Right atrium auricular region (tissue), 2 donors: Measurements from ENCODE around the gene SFXN4. TPM values are rescaled to one million over a fixed set of nuclear protein-coding genes. Genes with fewer than 3 reads are reported as not detected.

Source experiments
- DNase-seq: peaks from one replicate; pipeline ENCODE4 v3.0.0-alpha.2; 2019; ENCODE audit warnings: low spot score
- H3K27ac ChIP-seq, 2 donors: fragments of 200-600 bp; sonication (generic); 1 replicate in 1 of 2; 2 replicates in 1 of 2; pipeline ENCODE4 v1.5.1; 2016 to 2019
- H3K27me3 ChIP-seq, 2 donors: fragments of 200-600 bp; sonication (generic); one replicate each; pipeline versions ENCODE4 v1.5.1 to v1.6.0; 2017 to 2019
- H3K36me3 ChIP-seq: fragments of 200-600 bp; sonication (generic); one replicate; pipeline ENCODE4 v1.5.1; 2016
- H3K4me1 ChIP-seq, 2 donors: fragments of 200-600 bp; sonication (generic); one replicate each; pipeline versions ENCODE4 v1.5.1 to v1.6.0; 2017 to 2019
- H3K4me3 ChIP-seq, 2 donors: fragments of 200-600 bp; sonication (generic); 1 replicate in 1 of 2; 2 replicates in 1 of 2; pipeline ENCODE4 v1.5.1; 2017 to 2019; ENCODE audit warnings: mild to moderate bottlenecking in 1 of 2, moderate library complexity in 1 of 2
- H3K9me3 ChIP-seq, 2 donors: fragments of 200-600 bp; sonication (generic); one replicate each; pipeline ENCODE4 v1.5.1; 2019
- total RNA-seq, 2 donors: library from RNA; depleted of rRNA; stranded (reverse); fragments of >200 nt; gene quantifications; one replicate each; pipeline ENCODE4 v1.1.0, GENCODE V29; 2016
- TF ChIP-seq, protein P1 (sequence below), 2 donors: fragments of 200-600 bp; sonication (generic); IDR thresholded peaks; one replicate each; pipeline ENCODE4 v1.5.1; 2019; ENCODE audit warnings: antibody characterized with exemption in 2 of 2

Gene SFXN4
- total RNA-seq, 2 donors from 2014 or later, result 31.3 to 49.6 TPM

DNA sequence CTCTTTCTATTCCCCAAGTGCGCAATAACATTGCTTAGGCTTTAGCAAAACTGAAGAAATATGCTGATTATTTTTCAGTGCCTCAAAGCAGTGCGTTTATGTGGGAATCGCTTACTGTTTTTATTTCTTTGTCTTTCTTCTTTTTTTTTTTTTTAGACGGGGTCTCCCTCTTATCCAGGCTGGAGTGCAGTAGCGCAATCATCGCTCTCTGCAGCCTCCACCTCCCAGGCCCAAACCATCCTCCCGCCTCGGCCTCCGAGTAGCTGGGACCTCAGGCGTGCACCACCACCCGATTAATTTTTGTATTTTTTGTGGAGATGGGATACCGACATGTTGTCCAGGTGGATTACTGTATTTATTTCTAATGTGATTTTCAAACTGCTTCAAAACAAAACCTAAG is 60.4 kb downstream of the SFXN4 start:
- Histone ChIP-seq H3K4me3 (no peak overlapping the region), H3K27ac (no peak overlapping the region), H3K27me3 (no peaks in the 10 kb centered on the region), H3K4me1 (peaks cover 0 to 9% of the 10 kb centered on the region in 2 donors), H3K9me3 (no peaks in the 10 kb centered on the region), H3K36me3 (peaks cover 17% of the 10 kb centered on the region)
- DNase-seq, result no peak
- TF ChIP-seq, protein P1, sequence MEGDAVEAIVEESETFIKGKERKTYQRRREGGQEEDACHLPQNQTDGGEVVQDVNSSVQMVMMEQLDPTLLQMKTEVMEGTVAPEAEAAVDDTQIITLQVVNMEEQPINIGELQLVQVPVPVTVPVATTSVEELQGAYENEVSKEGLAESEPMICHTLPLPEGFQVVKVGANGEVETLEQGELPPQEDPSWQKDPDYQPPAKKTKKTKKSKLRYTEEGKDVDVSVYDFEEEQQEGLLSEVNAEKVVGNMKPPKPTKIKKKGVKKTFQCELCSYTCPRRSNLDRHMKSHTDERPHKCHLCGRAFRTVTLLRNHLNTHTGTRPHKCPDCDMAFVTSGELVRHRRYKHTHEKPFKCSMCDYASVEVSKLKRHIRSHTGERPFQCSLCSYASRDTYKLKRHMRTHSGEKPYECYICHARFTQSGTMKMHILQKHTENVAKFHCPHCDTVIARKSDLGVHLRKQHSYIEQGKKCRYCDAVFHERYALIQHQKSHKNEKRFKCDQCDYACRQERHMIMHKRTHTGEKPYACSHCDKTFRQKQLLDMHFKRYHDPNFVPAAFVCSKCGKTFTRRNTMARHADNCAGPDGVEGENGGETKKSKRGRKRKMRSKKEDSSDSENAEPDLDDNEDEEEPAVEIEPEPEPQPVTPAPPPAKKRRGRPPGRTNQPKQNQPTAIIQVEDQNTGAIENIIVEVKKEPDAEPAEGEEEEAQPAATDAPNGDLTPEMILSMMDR (IDR thresholded peaks at IDR 0.05), result no peak

DNA sequence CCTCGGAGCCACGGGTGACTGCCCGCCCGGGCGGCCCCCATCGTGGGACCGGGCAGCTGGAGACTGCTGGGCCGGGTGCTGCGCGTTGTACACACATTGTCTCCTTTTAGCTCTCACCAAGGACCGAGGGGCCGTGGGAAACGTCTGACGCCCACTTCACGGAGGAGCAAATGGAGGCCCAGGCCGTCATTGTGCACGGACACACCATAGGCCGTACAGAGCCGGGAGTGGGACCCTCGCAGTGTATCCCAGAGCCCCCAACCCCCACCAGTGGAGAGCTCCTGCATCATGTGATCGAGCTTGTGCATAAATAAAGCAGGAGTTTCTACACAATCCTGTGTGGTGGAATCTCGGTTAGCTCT is 60.9 kb downstream of the SFXN4 start:
- no peak for DNase-seq
- Histone ChIP-seq H3K27ac (no peak overlapping the region), H3K27me3 (no peaks in the 10 kb centered on the region), H3K4me1 (peaks cover 0 to 9% of the 10 kb centered on the region in 2 donors), H3K36me3 (peaks cover 12% of the 10 kb centered on the region), H3K4me3 (peak overlapping the region; percentile 80 to 91), H3K9me3 (no peaks in the 10 kb centered on the region)
- TF ChIP-seq, protein P1 (IDR thresholded peaks at IDR 0.05), result no peak

DNA sequence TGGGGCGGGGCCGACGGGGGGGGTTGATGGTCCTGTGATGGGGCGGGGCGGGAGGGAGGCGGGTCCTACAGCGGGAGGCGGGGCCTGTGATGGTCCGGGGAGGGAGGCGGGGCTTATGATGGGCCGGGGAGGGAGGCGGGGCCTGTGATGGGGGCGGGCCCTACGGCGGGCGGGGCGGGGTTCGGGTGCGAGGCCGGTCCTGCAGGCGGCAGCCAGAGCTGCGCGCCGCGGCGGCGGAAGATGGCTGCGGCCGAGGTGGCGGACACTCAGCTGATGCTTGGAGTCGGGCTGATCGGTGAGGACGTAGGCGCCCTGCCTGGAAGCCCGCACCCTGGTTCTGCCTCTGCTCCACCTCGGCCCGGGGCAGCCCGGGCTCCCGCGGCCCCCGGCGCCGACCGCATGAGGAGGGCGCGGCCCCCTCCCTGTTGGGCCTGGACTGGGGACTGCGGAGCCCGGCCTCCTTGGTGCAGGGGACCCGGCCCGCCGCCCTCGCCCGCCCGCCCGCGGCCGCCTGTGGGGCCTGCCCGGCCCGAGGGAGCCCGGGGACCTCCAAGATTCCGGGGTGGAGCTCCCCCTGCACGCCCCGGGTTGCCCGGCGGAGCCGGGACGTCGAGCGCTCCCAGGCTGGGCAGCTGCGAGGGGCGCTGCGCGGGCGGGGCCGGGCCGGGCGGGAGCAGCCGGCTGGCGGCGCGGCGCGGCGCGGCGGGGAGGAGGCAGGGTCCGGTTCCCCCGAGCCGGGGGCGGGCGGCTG is 61.4 kb downstream of the SFXN4 start, which contains the start of gene DENND10:
Gene DENND10, plus strand, starts transcription at position 211 of the 751 bp plus-strand sequence. Its CDS starts 30 bp downstream, at position 241.
- no peaks in the 10 kb centered on the region for H3K9me3 ChIP-seq
- H3K36me3 ChIP-seq, result peaks cover 7% of the 10 kb centered on the region
- DNase-seq, result peak; percentile 83
- TF ChIP-seq, protein P1 (IDR thresholded peaks at IDR 0.05), result peak in 1 of 2 donors; percentile 18
- H3K27ac ChIP-seq, result peak within 1 kb of the TSS; percentile 73 to 82
- peaks cover 0 to 9% of the 10 kb centered on the region in 2 donors for H3K4me1 ChIP-seq
- H3K27me3 ChIP-seq, result no peaks in the 10 kb centered on the region
- peak within 1 kb of the TSS; percentile 80 to 91 for H3K4me3 ChIP-seq

DNA sequence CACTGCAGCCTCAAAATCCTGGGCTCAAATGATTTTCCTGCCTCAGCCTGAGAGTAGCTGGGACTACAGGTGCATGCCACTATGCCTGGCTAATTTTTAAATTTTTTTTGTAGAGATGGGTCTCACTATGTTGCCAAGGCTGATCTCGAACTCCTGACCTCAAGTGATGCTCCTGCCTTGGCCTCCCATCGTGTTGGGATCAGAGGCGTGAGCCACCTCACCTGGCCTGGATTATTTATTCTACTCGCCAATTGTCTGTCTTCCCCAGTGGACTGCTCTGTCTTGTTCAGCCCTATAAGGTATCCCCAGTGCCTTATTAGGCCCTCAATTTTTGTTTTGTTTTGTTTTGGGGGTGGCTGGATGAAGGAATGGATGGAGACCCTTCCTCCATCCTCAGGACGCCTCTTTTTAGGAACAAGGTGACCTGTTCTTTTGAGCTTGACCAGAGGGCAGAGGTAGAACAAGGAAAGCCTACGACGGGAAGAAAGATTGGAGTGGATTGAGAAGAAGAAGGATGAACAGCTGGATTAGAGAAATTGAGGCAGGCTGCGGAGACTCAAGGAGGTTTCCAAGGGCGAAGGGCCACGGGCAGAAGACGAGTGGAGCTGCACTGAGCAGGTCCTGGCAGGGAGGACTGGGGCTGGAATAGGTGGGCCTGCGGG is 62.1 kb downstream of the SFXN4 start:
- Histone ChIP-seq H3K27ac (peak overlapping the region; percentile 30 to 33), H3K4me3 (peak overlapping the region in 1 of 2 donors; percentile 91), H3K4me1 (peaks cover 0 to 9% of the 10 kb centered on the region in 2 donors), H3K9me3 (no peaks in the 10 kb centered on the region), H3K36me3 (peaks cover 2% of the 10 kb centered on the region), H3K27me3 (no peaks in the 10 kb centered on the region)
- DNase-seq, result no peak
- TF ChIP-seq, protein P1 (IDR thresholded peaks at IDR 0.05), result no peak

DNA sequence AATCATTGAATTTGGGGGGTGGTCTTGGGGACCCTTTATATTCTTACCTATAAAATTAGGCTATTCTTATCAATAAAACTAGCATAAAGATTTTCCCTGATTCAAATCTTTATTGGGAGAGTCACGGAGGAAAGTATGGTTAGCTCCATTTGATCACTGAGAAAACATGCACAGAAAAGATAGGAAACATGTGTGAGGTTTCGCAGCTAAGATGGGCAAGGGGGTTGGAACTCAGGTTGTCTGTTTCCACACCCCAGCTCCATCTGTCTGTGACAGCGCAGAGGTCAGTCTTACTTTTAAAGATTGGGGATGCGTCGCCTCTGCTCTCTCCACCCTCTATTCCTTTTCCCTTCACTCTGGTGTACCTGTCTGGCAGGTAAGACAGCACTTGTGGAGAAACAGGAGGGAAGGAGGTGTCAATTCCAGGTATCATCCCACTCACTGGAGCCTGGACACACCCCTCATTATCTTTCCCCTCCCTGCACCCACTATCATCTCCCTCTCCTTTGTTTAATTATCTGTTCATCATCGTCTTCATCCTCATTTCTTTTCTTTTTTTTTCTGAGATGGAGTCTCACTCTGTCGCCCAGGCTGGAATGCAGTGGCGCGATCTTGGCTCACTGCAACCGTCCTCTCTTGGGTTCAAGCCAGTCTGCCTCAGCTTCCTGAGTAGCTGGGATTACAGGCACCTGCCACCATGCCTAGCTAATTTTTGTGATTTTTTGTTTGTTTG is 64.0 kb downstream of the SFXN4 start:
- H3K27me3 ChIP-seq, result no peaks in the 10 kb centered on the region
- TF ChIP-seq, protein P1 (IDR thresholded peaks at IDR 0.05), result no peak
- peak overlapping the region in 1 of 2 donors; percentile 9 for H3K27ac ChIP-seq
- H3K9me3 ChIP-seq, result no peaks in the 10 kb centered on the region
- no peaks in the 10 kb centered on the region for H3K36me3 ChIP-seq
- peaks cover 0 to 9% of the 10 kb centered on the region in 2 donors for H3K4me1 ChIP-seq
- no peak for DNase-seq
- no peak overlapping the region for H3K4me3 ChIP-seq
